ENCODE measurements around the gene FLACC1.
"Not testable (repeated sequence)": the region's sequence is repeated elsewhere in the genome, so short reads cannot be mapped to it uniquely, and the experiment has no call there.

FLACC1 gene

GRCh38 chr2:201313362-201313761 is 43.8 kb downstream of the FLACC1 start:
- Mint-ChIP-seq H3K27me3 (ENCODE audit: low read depth, poor library complexity) (peaks cover 4% of the 10 kb centered on the region), H3K27ac (no peak overlapping the region), H3K4me1 (no peaks in the 10 kb centered on the region), H3K36me3 (ENCODE audit: low read depth) (no peaks in the 10 kb centered on the region), H3K4me3 (no peak overlapping the region), H3K9me3 (peaks cover 35% of the 10 kb centered on the region)
- no peak for DNase-seq
- TF ChIP-seq CTCF (IDR thresholded peaks at IDR 0.05), result no peak

GRCh38 chr2:201308914-201309313 is 48.2 kb downstream of the FLACC1 start:
- DNase-seq, result no peak
- TF ChIP-seq CTCF (IDR thresholded peaks at IDR 0.05), result no peak
- Mint-ChIP-seq H3K27me3 (ENCODE audit: low read depth, poor library complexity) (no peaks in the 10 kb centered on the region), H3K9me3 (peaks cover 30% of the 10 kb centered on the region), H3K27ac (no peak overlapping the region), H3K4me3 (no peak overlapping the region), H3K4me1 (no peaks in the 10 kb centered on the region), H3K36me3 (ENCODE audit: low read depth) (no peaks in the 10 kb centered on the region)

GRCh38 chr2:201307876-201308275 is 49.3 kb downstream of the FLACC1 start:
- peaks cover 33% of the 10 kb centered on the region for H3K9me3 Mint-ChIP-seq
- no peak for TF ChIP-seq CTCF (IDR thresholded peaks at IDR 0.05)
- no peaks in the 10 kb centered on the region for H3K4me1 Mint-ChIP-seq
- H3K4me3 Mint-ChIP-seq, result no peak overlapping the region
- H3K27me3 Mint-ChIP-seq (ENCODE audit: low read depth, poor library complexity), result no peaks in the 10 kb centered on the region
- no peaks in the 10 kb centered on the region for H3K36me3 Mint-ChIP-seq (ENCODE audit: low read depth)
- H3K27ac Mint-ChIP-seq, result no peak overlapping the region
- DNase-seq, result no peak

- not testable (repeated sequence) for H3K27ac Mint-ChIP-seq; DNase-seq; H3K4me3 Mint-ChIP-seq; H3K4me1 Mint-ChIP-seq; H3K27me3 Mint-ChIP-seq (ENCODE audit: low read depth, poor library complexity); H3K36me3 Mint-ChIP-seq (ENCODE audit: low read depth)
- H3K9me3 Mint-ChIP-seq, result peaks cover 51% of the 10 kb centered on the region
These were observed 57.2 kb downstream of the FLACC1 start for GRCh38 chr2:201299929-201300328.

GRCh38 chr2:201298462-201299052 is 58.6 kb downstream of the FLACC1 start:
- no peak overlapping the region for H3K4me3 Mint-ChIP-seq
- DNase-seq, result no peak

GRCh38 chr2:201290457-201291148 is 66.5 kb downstream of the FLACC1 start:
- H3K36me3 Mint-ChIP-seq (ENCODE audit: low read depth); H3K27ac Mint-ChIP-seq; H3K4me3 Mint-ChIP-seq; H3K4me1 Mint-ChIP-seq; DNase-seq: not testable (repeated sequence)
- H3K27me3 Mint-ChIP-seq (ENCODE audit: low read depth, poor library complexity), result peaks cover 15% of the 10 kb centered on the region
- H3K9me3 Mint-ChIP-seq, result peaks cover 41% of the 10 kb centered on the region

More at GRCh38 chr2:201298462-201299052, 58.6 kb downstream of the FLACC1 start:
- Mint-ChIP-seq H3K27ac (peak overlapping the region; percentile 14), H3K27me3 (ENCODE audit: low read depth, poor library complexity) (no peaks in the 10 kb centered on the region), H3K9me3 (peaks cover 49% of the 10 kb centered on the region), H3K36me3 (ENCODE audit: low read depth) (peaks cover 5% of the 10 kb centered on the region), H3K4me1 (no peaks in the 10 kb centered on the region)
- TF ChIP-seq CTCF (IDR thresholded peaks at IDR 0.05), result no peak

GRCh38 chr2:201285499-201285898 is 71.6 kb downstream of the FLACC1 start:
- peaks cover 17% of the 10 kb centered on the region for H3K9me3 Mint-ChIP-seq
- no peak for TF ChIP-seq CTCF (IDR thresholded peaks at IDR 0.05)
- DNase-seq, result no peak
- H3K36me3 Mint-ChIP-seq (ENCODE audit: low read depth), result peaks cover 9% of the 10 kb centered on the region
- no peak overlapping the region for H3K4me3 Mint-ChIP-seq
- no peak overlapping the region for H3K27ac Mint-ChIP-seq
- no peaks in the 10 kb centered on the region for H3K4me1 Mint-ChIP-seq
- peaks cover 4% of the 10 kb centered on the region for H3K27me3 Mint-ChIP-seq (ENCODE audit: low read depth, poor library complexity)
